HG03060 (cell line): ENCODE measurements around the gene METTL21A.

Experiments used
- ATAC-seq: cut with Tn5 transposase; IDR thresholded peaks from one replicate; pipeline ENCODE4 v1.9.1; 2021; ENCODE audit warnings: low read depth, moderate number of reproducible peaks; ENCODE audit not compliant: unreplicated experiment

METTL21A gene

DNA sequence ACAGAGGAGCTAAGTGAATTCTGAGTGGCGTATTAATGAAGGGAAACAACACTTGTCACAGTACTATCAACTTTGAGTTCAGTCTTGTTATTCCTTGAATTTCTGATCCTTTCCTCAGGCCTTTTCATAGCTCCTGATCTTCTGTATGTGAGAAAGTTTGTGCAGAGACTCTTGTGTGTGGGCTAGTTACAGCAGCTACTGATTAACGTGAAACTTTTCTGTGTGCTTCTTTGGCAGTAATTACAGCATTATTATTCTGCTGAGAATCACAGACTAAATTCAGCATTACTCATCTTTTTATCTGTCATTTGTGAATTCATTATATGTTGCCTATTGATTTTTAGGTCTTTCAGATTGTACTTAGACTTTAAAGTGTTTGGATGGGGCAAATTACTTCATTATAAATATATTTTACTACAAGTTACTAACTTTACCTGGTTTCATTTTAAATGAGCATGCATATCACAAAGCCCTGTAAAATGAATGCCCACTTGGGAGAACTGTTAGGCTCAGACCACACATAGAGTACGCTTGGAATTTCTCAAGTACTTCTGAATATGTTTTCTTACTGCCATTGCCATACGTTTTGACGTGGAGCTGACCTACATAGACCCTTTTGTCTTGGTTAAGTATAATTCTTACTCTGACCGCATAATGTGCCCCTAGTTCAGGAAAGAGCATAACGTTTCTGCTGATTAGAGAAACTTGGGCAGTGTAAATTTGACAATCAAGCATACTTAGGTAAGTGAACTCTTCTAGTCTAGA, 59.3 kb downstream of the METTL21A start:
- ATAC-seq, result no peak
